Tibial artery (tissue), 4 donors: ENCODE measurements around the gene MED20.

ENCODE experiments used
- DNase-seq, 2 donors: peaks; one replicate each; pipeline ENCODE4 v3.0.0-alpha.2; 2019
- H3K27ac ChIP-seq, 2 donors: fragments of 200-600 bp; sonication (generic) in 1 of 2; 1 replicate in 1 of 2; 2 replicates in 1 of 2; pipeline ENCODE4 v1.5.1; 2018 to 2019; ENCODE audit warnings: mild to moderate bottlenecking in 1 of 2
- H3K27me3 ChIP-seq, 2 donors: fragments of 200-600 bp; sonication (generic) in 1 of 2; one replicate each; pipeline versions ENCODE4 v1.5.1 to v1.6.0; 2016 to 2019
- H3K36me3 ChIP-seq, 3 donors: fragments of 200-600 bp; sonication (generic) in 2 of 3; one replicate each; pipeline ENCODE4 v1.5.1; 2016 to 2019; ENCODE audit warnings: mild to moderate bottlenecking in 2 of 3
- H3K4me1 ChIP-seq, 4 donors: fragments of 200-600 bp; sonication (generic) in 2 of 4; 1 replicate in 3 of 4; 2 replicates in 1 of 4; pipeline ENCODE4 v1.5.1; 2016 to 2019
- H3K4me3 ChIP-seq, 2 donors: fragments of 200-600 bp; sonication (generic) in 1 of 2; 1 replicate in 1 of 2; 2 replicates in 1 of 2; pipeline ENCODE4 v1.5.1; 2018 to 2019; ENCODE audit warnings: mild to moderate bottlenecking in 2 of 2
- H3K9me3 ChIP-seq, 3 donors: fragments of 200-600 bp; sonication (generic) in 1 of 3; one replicate each; pipeline ENCODE4 v1.5.1; 2016 to 2019
- intact Hi-C: fragments of 100-400 bp; cut with DNase I; formaldehyde crosslinking; loops from one replicate; pipeline ENCODE4 v1.15.0; 2023; ENCODE audit warnings: low total_unique reads
- TF ChIP-seq, protein P1 (sequence below), 2 experiments: fragments of 200-600 bp in 1 of 2; fragments of 450-650 bp in 1 of 2; IDR thresholded peaks; one replicate each; pipeline ENCODE4 v1.5.1; 2017 to 2019; ENCODE audit warnings: antibody characterized with exemption in 2 of 2, mild to moderate bottlenecking in 1 of 2, moderate library complexity in 1 of 2

The MED20 gene

DNA sequence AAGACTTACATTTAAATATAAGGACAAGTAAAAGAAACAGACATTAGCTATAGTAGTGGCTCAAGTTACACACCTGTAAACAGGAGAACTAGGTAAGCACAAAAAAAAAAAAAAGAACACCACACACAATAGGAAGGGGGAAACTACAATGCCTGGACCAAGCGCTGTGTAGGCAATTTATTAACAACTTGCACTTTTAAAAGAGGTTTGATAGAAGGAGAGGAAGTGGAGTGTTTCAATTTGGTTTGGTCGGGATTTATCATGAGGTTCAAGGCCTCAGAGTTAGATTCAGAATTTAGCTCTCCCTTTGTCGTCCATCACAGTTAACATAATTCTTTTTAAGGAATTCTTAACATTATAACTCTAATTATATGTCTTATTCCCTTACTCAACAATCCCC is 24.7 kb downstream of the MED20 start:
- H3K4me1 ChIP-seq: peaks cover 0 to 22% (median 8%) of the 10 kb centered on the region in 4 donors
- peak overlapping the region; percentile 70 to 87 for H3K4me3 ChIP-seq
- intact Hi-C loops: loop anchor here (5.0 kb wide), 1 partner anchor 104 kb away; no protein-coding TSS in a partner anchor
- no peak for DNase-seq
- H3K9me3 ChIP-seq: no peaks in the 10 kb centered on the region
- peak overlapping the region in 1 of 2 donors; percentile 75 for H3K27ac ChIP-seq
- TF ChIP-seq, protein P1, sequence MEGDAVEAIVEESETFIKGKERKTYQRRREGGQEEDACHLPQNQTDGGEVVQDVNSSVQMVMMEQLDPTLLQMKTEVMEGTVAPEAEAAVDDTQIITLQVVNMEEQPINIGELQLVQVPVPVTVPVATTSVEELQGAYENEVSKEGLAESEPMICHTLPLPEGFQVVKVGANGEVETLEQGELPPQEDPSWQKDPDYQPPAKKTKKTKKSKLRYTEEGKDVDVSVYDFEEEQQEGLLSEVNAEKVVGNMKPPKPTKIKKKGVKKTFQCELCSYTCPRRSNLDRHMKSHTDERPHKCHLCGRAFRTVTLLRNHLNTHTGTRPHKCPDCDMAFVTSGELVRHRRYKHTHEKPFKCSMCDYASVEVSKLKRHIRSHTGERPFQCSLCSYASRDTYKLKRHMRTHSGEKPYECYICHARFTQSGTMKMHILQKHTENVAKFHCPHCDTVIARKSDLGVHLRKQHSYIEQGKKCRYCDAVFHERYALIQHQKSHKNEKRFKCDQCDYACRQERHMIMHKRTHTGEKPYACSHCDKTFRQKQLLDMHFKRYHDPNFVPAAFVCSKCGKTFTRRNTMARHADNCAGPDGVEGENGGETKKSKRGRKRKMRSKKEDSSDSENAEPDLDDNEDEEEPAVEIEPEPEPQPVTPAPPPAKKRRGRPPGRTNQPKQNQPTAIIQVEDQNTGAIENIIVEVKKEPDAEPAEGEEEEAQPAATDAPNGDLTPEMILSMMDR (IDR thresholded peaks at IDR 0.05): no peak
- H3K27me3 ChIP-seq: no peaks in the 10 kb centered on the region
- H3K36me3 ChIP-seq: peaks cover 0 to 9% (median 0%) of the 10 kb centered on the region in 3 donors

DNA sequence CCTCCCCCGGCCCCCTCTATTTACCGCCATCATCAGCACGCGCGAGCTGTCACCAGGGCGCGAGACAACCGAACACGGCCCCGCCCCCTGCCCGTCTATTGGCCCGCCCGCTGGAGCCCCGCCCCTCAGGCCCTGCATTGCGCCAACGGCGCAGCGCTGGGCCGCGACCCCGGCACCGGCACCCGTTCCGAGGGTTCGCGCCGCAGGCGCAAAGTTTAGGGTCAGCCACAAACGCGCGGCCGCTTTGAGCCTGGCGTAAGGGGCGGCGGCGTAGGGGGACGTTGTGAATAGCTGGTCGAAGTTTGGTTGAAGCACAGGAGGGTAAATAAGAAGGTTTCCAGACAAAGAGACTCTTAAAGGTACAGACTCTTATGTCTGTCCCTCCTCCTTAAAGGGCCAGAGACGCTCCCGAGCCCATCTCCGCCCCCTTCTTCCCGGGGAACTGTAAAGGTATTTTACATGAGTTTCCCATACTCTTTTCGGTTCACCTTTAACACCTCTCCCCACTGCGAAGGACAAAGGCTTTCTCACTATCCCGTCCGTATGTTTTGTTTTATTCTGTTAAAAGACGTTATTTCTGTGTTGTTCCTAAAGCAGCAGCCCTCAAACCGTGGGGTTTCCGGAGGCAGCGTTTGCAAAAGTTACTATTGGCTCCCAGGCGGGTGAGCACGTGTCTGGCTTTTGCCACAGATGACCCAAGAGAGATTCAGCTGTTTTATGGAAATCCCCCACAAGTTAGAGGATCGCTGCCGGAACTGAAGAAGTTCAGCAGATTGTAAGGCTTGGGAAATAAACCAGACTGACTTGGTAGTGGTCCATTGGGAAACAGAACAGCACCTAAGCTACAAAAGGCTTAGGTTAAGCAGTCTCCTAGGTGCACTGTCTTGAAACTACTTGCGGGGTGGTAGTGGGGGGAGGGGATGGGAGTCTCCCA is 25.4 kb downstream of the MED20 start, which contains the start of gene USP49:
Gene USP49 (minus strand): TSS at position 76 of the 934 bp plus-strand sequence. CDS start 88,392 bp downstream, outside the sequence.
- DNase-seq: peak; percentile 88 to 92
- Histone ChIP-seq H3K27me3 (no peaks in the 10 kb centered on the region), H3K4me3 (peak within 1 kb of the TSS; percentile 70 to 87), H3K9me3 (no peaks in the 10 kb centered on the region), H3K4me1 (peaks cover 0 to 22% (median 8%) of the 10 kb centered on the region in 4 donors), H3K27ac (peak within 1 kb of the TSS; percentile 75), H3K36me3 (peaks cover 0 to 7% (median 0%) of the 10 kb centered on the region in 3 donors)
- TF ChIP-seq, protein P1 (IDR thresholded peaks at IDR 0.05): no peak
- intact Hi-C loops: loop anchor here (5.0 kb wide), 1 partner anchor 103 kb away; no protein-coding TSS in a partner anchor

DNA sequence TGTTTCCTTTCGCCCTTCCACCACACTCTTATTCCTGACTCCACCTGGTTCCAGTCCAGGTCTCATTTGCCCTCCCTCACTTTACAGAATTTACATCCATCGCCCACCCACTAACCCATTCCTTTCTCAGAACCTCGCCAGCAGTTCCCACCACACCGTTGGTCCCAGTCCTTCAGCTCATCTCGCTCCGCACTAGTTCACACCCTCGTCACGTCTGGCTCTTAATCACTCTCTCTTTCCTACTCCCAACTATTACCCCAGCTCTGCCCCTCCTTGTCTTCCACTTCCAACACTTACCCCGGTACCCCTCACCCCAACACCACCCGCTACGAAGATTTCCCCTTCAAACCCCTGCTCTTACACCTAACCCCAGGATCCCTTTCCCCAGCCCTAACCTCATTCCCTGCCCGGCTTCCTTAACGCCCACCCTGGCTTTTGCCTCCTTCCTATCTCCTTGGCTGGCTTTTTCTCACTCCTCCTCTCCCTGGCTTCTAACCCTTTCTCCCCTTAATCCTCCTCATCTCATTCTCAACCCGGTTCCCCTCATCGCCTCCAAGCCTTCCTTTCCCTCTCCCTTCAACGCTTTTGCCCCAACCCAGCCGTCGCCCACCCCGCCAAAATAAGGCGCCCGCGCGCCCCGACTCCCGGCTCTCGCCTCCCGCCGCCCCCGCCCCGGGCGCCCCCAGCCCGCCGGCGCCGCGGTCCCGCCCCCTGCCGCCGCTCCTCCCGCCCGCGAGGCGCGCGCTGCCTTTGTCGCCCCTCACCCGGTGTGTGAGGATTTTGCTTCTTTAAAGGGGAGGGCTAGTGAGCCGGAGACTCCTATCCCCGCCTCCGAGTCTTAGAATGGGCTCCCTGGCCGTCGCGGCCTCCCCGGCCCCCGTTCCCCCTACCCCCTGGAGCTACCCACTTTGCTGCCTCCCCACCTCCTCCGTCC is 26.3 kb downstream of the MED20 start:
- Histone ChIP-seq H3K36me3 (no peaks in the 10 kb centered on the region), H3K9me3 (no peaks in the 10 kb centered on the region), H3K27me3 (no peaks in the 10 kb centered on the region), H3K4me3 (peak overlapping the region; percentile 70 to 87), H3K4me1 (peaks cover 0 to 22% (median 8%) of the 10 kb centered on the region in 4 donors), H3K27ac (peak overlapping the region; percentile 75)
- DNase-seq: peak in 1 of 2 donors; percentile 23
- TF ChIP-seq, protein P1 (IDR thresholded peaks at IDR 0.05): no peak
- intact Hi-C loops: loop anchor here (5.0 kb wide), 1 partner anchor 102 kb away; no protein-coding TSS in a partner anchor

DNA sequence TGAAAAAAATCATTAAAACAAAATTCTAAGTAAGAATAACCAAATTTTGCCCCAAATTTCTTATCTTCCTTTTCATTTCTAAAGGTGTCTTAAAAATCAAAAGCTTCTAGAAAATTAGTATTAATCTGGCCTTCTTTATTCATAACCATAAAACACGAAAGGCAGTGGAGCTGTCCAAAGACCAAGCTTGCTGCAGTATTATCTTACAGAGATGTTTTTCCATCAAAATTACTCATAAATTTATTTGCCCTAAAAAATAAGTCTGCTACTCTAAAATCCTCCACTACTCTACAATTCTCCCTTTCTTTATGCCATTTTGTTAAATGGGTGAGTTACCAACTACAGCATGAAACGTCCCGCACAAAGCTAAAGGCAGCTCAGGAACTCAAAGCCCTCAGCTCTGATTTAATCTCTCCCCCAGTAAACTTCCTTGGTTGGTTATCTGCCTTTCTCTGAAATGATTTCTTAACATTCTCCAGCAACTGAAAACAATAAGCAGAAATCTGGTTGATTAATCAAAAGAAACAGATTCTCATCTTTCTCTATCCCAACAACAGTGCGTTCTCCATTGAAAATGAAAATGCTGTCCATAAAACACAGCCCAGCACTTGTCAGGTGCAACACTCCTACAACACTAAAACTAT is 27.9 kb downstream of the MED20 start:
- intact Hi-C loops: no loop called here
- peaks cover 0 to 22% (median 8%) of the 10 kb centered on the region in 4 donors for H3K4me1 ChIP-seq
- no peak overlapping the region for H3K4me3 ChIP-seq
- no peaks in the 10 kb centered on the region for H3K36me3 ChIP-seq
- TF ChIP-seq, protein P1 (IDR thresholded peaks at IDR 0.05): no peak
- no peaks in the 10 kb centered on the region for H3K27me3 ChIP-seq
- no peak for DNase-seq
- no peak overlapping the region for H3K27ac ChIP-seq
- no peaks in the 10 kb centered on the region for H3K9me3 ChIP-seq

DNA sequence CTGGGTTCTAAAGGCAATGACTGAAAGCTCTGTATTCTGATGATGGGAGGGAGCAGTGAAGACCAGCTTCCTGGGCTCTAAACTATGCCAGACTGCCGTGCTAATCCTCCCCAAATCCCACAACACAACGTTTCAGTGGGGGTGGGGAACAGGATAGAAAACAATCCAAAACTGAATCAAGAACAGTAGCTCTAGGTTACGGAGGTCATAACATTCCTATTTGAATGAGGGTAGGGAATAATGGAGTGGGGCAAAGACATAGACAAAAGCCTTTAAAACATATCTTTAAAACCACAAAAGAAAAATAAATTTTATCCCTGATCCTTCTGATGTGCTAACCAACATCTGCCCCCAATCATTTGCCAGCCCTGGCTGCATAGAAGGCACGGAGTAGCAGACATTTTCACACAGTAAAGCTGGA is 33.6 kb downstream of the MED20 start:
- intact Hi-C loops: no loop called here
- TF ChIP-seq, protein P1 (IDR thresholded peaks at IDR 0.05): no peak
- Histone ChIP-seq H3K36me3 (no peaks in the 10 kb centered on the region), H3K27me3 (no peaks in the 10 kb centered on the region), H3K9me3 (no peaks in the 10 kb centered on the region), H3K4me3 (no peak overlapping the region), H3K4me1 (no peaks in the 10 kb centered on the region), H3K27ac (no peak overlapping the region)
- DNase-seq: no peak
